ENCODE measurements around the gene RIOK1. TPM values are rescaled to one million over a fixed set of nuclear protein-coding genes. Genes with fewer than 3 reads are reported as not detected.

RIOK1 gene
- total and polyA plus RNA-seq, 12 donors: 7.0 to 13.4 (median 11.0) TPM

- peaks cover 0 to 21% (median 15%) of the 10 kb centered on the region in 9 donors for H3K4me1 ChIP-seq
- intact Hi-C loops (cut with DNase I): no loop called here
- no peak for ATAC-seq
These were observed 74.2 kb downstream of the RIOK1 start for GRCh38 chr6:7463785-7464184.

GRCh38 chr6:7467007-7467897 is 77.6 kb downstream of the RIOK1 start:
- ATAC-seq: peak in 4 of 8 donors; percentile 26 to 65 (median 52)

More at GRCh38 chr6:7463785-7464184, 74.2 kb downstream of the RIOK1 start:
- WGBS, 2 donors: 34 to 46% methylated on average over 4 of the region's 4 CpGs
- no peak for TF ChIP-seq CTCF (IDR thresholded peaks at IDR 0.05)
- H3K27me3 ChIP-seq: no peaks in the 10 kb centered on the region
- H3K9me3 ChIP-seq: no peaks in the 10 kb centered on the region
- no peaks in the 10 kb centered on the region for H3K36me3 ChIP-seq
- no peak overlapping the region for H3K4me3 ChIP-seq
- DNase-seq: no peak
- H3K27ac ChIP-seq: no peak overlapping the region

More at GRCh38 chr6:7467007-7467897, 77.6 kb downstream of the RIOK1 start:
- Histone ChIP-seq H3K27me3 (no peaks in the 10 kb centered on the region), H3K4me3 (no peak overlapping the region), H3K4me1 (peaks cover 0 to 33% (median 18%) of the 10 kb centered on the region in 9 donors), H3K9me3 (no peaks in the 10 kb centered on the region), H3K27ac (peak overlapping the region in 8 of 10 donors; percentile 48 to 76 (median 73)), H3K36me3 (no peaks in the 10 kb centered on the region)
- no peak for TF ChIP-seq CTCF (IDR thresholded peaks at IDR 0.05)
- intact Hi-C loops (cut with DNase I): loop anchor here in 3 of 10 donors (5.0 kb wide), 2 partner anchors 40 to 75 kb away; partner anchors contain the start of gene DSP (in 2 of the 3)
- 48 to 51% methylated on average over 13 of the region's 13 CpGs for WGBS, 2 donors
- DNase-seq: peak in 1 of 2 donors; percentile 16

Other genes starting within 250 kb of the RIOK1 start
- 10 to 100 TPM; 50.9 to 80.5 (median 62.5) TPM for gene SSR1, start 76.6 kb upstream of the RIOK1 start, total RNA-seq
- gene SSR1, start 76.6 kb upstream of the RIOK1 start, polyA plus RNA-seq: 10 to 100 TPM in 1 of 2 donors, 1 to 10 TPM in 1; 8.3 to 42.4 TPM
- gene CAGE1, start 66 bp upstream of the RIOK1 start, total RNA-seq: under 1 TPM in 2 of 10 donors, not detected in 8; 0.08 to 0.32 TPM
- gene CAGE1, start 66 bp upstream of the RIOK1 start, polyA plus RNA-seq: not detected
- gene DSP, start 151.9 kb downstream of the RIOK1 start, total RNA-seq: 100 to 1,000 TPM; 273 to 471 (median 379) TPM
- 10 to 100 TPM; 56.5 to 79.1 TPM for gene DSP, start 151.9 kb downstream of the RIOK1 start, polyA plus RNA-seq
- gene SNRNP48, start 200.4 kb downstream of the RIOK1 start, total RNA-seq: 10 to 100 TPM in 9 of 10 donors, 1 to 10 TPM in 1; 9.1 to 21.1 (median 13.1) TPM
- gene SNRNP48, start 200.4 kb downstream of the RIOK1 start, polyA plus RNA-seq: 10 to 100 TPM; 10.4 to 16.2 TPM